Measurements from ENCODE around the gene NEO1.

Gene NEO1

DNA sequence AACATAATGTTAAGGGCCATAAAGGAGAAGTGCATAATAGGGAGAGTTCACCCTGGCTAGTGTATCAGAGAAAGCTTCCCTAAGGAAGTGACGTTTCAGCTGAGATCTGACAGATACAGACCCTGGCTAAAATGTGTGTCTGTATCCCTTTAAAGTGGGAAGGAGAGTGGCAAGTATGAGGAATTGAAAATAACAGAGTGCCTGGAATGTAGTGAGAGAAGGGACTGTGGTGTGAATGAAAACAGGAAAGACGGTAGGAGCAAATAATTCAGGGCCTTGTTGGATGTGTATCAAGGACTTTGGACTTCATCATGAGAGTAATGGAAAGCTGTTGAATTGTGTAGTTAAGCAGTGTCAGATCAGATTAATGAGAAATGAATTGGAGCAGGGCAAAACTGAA, 30.5 kb downstream of the NEO1 start:
- no peak overlapping the region for H3K4me2 ChIP-seq (ENCODE audit: low read depth, low read length, poor library complexity, severe bottlenecking)

DNA sequence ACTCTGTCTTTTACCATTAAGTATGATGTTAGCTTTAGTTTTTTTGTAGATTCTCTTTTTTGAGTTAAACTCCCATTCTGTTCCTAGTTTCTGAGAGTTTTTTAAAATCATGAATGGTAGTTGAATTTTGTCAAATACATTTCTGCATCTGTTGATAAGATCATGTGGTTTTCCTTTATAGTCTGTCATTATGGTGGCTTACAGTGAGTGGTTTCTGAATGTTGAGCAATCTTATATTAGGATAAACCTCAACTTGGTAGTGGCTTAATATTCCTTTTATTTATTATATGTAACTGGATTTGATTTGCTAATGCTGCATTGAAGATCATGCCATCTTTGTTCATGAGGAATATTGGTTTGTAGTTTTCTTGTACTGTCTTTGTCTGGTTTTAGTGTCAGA, 34.8 kb downstream of the NEO1 start:
- Histone ChIP-seq H3F3A (ENCODE audit: insufficient read depth) (no peaks in the 10 kb centered on the region), H2AFZ (ENCODE audit: low read depth, low read length, severe bottlenecking) (no peak overlapping the region), H4K20me1 (ENCODE audit: low read depth, low read length) (peaks cover 8% of the 10 kb centered on the region; the same call in 1 of the 2 replicates), H3K27me3 (ENCODE audit: low read length) (no peaks in the 10 kb centered on the region), H3K9me3 (ENCODE audit: insufficient read depth, low read length) (no peaks in the 10 kb centered on the region), H3K9me2 (replicated peaks; ENCODE audit: insufficient read depth, low read length) (no peaks in the 10 kb centered on the region), H3K4me2 (ENCODE audit: low read depth, low read length, poor library complexity, severe bottlenecking) (no peak overlapping the region), H3K4me3 (ENCODE audit: insufficient read depth, low read length, poor library complexity, severe bottlenecking) (no peak overlapping the region), H3K9ac (ENCODE audit: low read length) (no peak overlapping the region), H3K79me2 (ENCODE audit: insufficient read depth, low read length) (no peaks in the 10 kb centered on the region), H3K36me3 (ENCODE audit: low read length) (no peaks in the 10 kb centered on the region), H3K27ac (ENCODE audit: low read depth, low read length) (no peak overlapping the region)
- TF ChIP-seq EZH2phosphoT487 (conservative IDR thresholded peaks at IDR 0.05; ENCODE audit: low read length): no peak
- TF ChIP-seq, protein P1, sequence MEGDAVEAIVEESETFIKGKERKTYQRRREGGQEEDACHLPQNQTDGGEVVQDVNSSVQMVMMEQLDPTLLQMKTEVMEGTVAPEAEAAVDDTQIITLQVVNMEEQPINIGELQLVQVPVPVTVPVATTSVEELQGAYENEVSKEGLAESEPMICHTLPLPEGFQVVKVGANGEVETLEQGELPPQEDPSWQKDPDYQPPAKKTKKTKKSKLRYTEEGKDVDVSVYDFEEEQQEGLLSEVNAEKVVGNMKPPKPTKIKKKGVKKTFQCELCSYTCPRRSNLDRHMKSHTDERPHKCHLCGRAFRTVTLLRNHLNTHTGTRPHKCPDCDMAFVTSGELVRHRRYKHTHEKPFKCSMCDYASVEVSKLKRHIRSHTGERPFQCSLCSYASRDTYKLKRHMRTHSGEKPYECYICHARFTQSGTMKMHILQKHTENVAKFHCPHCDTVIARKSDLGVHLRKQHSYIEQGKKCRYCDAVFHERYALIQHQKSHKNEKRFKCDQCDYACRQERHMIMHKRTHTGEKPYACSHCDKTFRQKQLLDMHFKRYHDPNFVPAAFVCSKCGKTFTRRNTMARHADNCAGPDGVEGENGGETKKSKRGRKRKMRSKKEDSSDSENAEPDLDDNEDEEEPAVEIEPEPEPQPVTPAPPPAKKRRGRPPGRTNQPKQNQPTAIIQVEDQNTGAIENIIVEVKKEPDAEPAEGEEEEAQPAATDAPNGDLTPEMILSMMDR (IDR thresholded peaks at IDR 0.05; ENCODE audit: insufficient read depth, low read length, poor library complexity, severe bottlenecking): no peak

More for the DNA sequence above, 30.5 kb downstream of the NEO1 start:
- Histone ChIP-seq H3K27me3 (ENCODE audit: low read length) (no peaks in the 10 kb centered on the region), H3K9ac (ENCODE audit: low read length) (no peak overlapping the region), H3K36me3 (ENCODE audit: low read length) (no peaks in the 10 kb centered on the region), H3K9me2 (replicated peaks; ENCODE audit: insufficient read depth, low read length) (no peaks in the 10 kb centered on the region), H3F3A (ENCODE audit: insufficient read depth) (no peaks in the 10 kb centered on the region), H3K4me3 (ENCODE audit: insufficient read depth, low read length, poor library complexity, severe bottlenecking) (no peak overlapping the region), H3K9me3 (ENCODE audit: insufficient read depth, low read length) (no peaks in the 10 kb centered on the region), H4K20me1 (ENCODE audit: low read depth, low read length) (0 out of 2 replicates have a peak, but pooled peaks cover 2% of the 10 kb centered on the region), H3K79me2 (ENCODE audit: insufficient read depth, low read length) (no peaks in the 10 kb centered on the region), H2AFZ (ENCODE audit: low read depth, low read length, severe bottlenecking) (no peak overlapping the region), H3K27ac (ENCODE audit: low read depth, low read length) (no peak overlapping the region)
- no peak for TF ChIP-seq EZH2phosphoT487 (conservative IDR thresholded peaks at IDR 0.05; ENCODE audit: low read length)
- TF ChIP-seq, protein P1 (IDR thresholded peaks at IDR 0.05; ENCODE audit: insufficient read depth, low read length, poor library complexity, severe bottlenecking): no peak

DNA sequence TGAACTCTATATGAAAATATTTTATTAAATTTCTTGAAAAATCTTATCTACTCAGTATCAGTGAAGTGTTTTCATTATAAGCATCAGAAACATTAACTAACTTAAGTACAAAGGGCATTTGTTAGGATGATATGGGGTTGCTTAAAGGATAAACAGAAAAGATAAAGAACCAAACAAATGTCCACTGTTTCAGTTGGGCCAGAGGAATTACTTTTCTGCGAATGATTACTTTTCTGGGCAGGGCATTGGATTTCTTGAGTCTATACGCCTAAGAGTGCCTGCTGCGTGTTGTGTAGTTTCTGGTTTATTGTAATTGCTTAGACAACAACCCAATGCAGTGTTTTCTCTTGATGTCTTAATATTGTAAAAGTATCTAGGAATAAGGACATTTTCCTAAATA, 52.8 kb downstream of the NEO1 start:
- Histone ChIP-seq H4K20me1 (ENCODE audit: low read depth, low read length) (no peaks in the 10 kb centered on the region), H3K9me3 (ENCODE audit: insufficient read depth, low read length) (no peaks in the 10 kb centered on the region), H3K36me3 (ENCODE audit: low read length) (no peaks in the 10 kb centered on the region), H3K9ac (ENCODE audit: low read length) (no peak overlapping the region), H3K27me3 (ENCODE audit: low read length) (no peaks in the 10 kb centered on the region), H3K79me2 (ENCODE audit: insufficient read depth, low read length) (no peaks in the 10 kb centered on the region), H2AFZ (ENCODE audit: low read depth, low read length, severe bottlenecking) (no peak overlapping the region), H3K4me3 (ENCODE audit: insufficient read depth, low read length, poor library complexity, severe bottlenecking) (no peak overlapping the region), H3K9me2 (replicated peaks; ENCODE audit: insufficient read depth, low read length) (no peaks in the 10 kb centered on the region), H3F3A (ENCODE audit: insufficient read depth) (no peaks in the 10 kb centered on the region), H3K4me2 (ENCODE audit: low read depth, low read length, poor library complexity, severe bottlenecking) (no peak overlapping the region), H3K27ac (ENCODE audit: low read depth, low read length) (no peak overlapping the region)
- TF ChIP-seq EZH2phosphoT487 (conservative IDR thresholded peaks at IDR 0.05; ENCODE audit: low read length): no peak
- TF ChIP-seq, protein P1 (IDR thresholded peaks at IDR 0.05; ENCODE audit: insufficient read depth, low read length, poor library complexity, severe bottlenecking): no peak
